HG02610 (cell line): ENCODE measurements around the gene KTI12.
A peak's percentile ranks its signal among the peaks of the same experiment; 100 is the strongest.
"Not testable (repeated sequence)": the region's sequence is repeated elsewhere in the genome, so short reads cannot be mapped to it uniquely, and the experiment has no call there.

Source experiments
- ATAC-seq: cut with Tn5 transposase; IDR thresholded peaks from one replicate; pipeline ENCODE4 v1.9.1; 2021; ENCODE audit warnings: mild to moderate bottlenecking, moderate library complexity; ENCODE audit not compliant: unreplicated experiment

KTI12 gene

DNA sequence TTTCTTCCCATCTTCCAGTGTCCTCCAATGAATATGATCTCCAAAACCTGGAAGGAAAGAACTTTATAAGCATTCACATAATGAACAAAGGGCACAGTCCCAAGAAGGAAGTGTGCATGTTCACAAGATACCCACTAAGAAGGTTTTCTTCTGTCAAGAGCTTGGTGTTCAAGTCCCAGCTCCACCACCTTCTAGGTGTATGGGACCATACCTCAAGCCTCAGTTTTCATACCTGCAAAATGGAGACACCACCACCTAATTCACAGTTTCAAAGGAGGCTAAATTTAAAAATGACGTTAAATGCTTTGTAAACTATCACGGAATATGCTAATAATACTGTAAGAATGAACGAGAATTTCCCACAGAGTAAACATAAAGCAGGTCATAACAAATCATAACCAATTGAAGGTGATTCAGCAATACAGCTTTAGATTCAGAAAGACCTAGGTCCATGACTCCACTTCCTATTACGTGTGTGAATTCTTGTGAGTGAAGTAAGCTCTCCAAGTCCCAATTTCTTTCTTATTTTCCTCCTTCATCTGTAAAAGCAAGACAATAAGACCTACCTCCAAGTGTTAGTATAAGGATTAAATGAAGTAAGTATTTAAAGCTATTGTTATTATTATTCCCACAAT lies 8.1 kb upstream of the KTI12 start:
- no peak for ATAC-seq

DNA sequence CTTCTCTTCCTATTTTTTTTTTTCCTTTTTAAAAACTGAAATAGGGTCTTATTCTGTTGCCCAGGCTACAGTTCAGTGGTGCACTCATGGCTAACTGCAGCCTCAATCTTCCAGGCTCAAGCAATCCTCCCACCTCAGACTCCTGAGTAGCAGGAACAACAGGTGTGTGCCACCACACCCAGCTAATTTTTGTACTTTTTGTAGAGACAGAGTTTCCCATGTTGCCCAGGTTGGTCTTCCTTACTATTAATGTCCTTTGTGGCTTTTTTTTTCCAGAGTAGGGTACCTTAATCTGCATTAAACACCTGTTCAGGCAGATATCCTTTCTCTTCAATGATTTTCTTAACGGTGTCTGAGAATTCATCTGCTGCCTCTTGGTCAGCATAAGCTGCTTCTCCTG lies 4.3 kb upstream of the KTI12 start:
- ATAC-seq, result no peak

DNA sequence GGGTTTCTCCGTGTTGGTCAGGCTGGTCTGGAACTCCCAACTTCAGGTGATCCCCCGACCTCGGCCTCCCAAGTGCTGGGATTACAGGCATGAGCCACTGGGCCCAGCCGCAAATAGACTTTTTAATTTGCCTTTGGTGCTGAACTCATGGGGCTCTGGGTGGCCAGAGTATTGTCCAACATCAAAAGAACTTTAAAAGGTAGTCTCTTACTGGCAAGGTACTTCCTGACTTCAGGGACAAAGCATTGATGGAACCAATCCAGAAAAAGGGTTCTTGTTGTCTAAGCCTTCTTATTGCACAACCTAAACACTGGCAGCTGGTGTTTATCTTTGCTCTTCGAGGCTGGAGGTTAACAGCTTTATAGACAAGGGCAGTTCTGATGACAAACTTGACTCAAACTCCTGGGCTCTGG lies 3.8 kb upstream of the KTI12 start:
- no peak for ATAC-seq

DNA sequence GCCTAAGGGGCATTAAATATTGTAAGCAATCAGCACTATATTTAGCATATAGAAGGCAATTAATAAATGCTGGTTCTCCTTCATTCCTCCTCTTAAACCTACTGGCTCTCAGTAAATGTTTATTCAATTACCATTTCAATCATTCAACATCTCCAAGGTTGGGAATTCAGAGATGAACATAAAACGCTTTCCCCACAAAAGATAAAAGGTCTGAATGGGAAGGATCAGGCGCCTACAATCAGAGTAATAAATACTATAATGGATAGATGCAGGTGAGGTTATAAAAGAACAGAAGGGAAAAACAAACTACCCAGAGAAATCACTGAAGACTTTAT lies 407 bp upstream of the KTI12 start:
- no peak for ATAC-seq

DNA sequence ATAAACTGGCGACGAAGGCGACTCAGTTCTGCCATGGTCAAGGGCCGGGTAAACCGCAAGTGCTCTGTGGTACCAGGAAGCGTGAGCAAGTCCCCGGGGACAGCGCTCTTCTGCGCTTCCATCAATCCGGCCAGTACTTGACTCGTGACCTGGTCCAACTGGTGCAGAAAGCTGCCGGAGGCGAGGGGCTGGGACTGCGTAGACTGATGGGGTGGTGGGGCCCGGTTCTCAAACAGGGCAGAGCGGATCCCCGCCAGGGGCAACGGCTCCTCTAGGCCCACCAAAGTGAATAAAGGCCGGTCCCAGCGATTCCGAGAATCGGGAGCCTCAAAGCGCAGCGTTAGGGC lies 852 bp downstream of the KTI12 start:
- ATAC-seq, result no peak

DNA sequence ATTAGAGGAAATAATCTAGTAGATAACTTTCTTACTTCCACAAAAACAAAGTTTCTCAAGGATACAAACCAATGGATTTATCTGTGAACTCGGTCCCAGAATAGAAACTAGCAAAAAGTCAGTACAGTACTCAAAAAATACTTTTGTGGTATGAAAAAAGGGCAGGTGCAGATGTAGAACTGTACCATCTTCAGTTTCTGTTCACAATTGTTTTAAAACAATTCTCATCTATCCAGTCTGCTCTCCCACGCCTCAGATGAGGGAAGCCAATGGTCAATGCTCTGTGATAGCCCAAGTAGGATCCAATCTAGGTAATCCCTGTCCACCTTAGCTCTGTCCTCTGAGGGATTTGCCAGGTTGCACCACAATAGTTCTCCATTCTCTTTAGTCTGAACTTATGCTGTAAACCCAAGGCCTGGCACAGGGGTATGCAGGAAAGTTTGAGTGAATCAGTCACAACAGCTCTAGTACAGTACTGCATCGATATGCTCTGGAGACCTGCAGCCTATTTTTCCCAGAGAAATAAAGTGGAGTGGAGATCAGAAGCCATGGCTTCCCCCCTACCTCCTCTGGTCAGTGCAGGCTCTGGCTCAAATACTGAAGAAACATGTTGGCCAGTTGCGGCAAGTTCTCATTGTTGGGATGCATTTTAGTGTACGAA lies 1.4 kb downstream of the KTI12 start:
- ATAC-seq, result no peak

DNA sequence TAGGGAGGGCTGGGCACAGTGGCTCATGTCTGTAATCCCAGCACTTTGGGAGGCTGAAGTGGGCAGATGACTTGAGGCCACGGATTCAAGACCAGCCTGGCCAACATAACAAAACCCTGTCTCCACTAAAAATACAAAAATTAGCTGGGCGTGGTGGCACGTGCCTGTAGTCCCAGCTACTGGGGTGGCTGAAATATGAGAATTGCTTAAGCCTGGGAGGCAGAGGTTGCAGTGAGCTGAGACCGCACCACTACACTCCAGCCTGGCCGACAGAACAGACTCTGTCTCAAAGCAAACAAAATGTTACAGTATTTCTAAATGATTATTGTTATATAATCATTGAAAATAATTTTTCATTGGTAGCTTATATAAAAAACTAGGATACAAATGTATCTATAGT lies 4.8 kb downstream of the KTI12 start:
- ATAC-seq, result not testable (repeated sequence)

DNA sequence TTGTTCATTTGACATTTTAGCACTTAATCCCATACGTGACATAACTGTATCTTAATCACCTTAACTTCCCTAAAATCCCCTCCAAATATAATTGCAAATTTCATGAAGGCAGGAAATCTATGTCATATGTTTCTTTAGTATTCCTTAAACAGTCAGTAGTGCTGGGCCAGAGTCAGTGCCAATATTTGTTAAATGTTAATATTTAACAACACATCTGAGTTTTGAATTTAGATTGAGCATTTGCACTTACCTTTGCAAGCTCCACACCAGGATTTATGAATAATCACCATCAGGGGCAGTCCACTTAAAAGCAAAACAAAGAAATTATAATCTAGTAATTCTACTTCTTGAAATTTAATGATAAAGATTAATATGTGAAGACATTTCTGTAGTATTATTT lies 5.3 kb downstream of the KTI12 start:
- ATAC-seq, result no peak

DNA sequence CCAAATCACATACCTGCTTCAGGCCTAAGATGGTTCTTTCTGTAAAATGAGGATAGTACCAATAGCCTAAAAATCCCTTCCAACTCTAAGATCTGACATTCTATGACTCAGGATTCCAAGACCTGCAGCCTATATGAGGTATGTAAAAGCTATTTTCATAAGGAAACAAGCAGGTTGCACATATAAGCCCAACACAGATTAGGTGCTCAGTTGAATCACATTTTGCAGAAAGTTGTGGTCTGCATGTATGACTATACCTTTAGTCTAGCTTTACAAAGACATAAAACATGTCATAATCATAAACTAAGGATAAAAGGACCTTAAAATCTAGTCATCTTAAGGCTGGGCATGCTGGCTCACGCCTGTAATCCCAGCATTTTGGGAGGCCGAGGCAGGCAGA lies 7.3 kb downstream of the KTI12 start:
- ATAC-seq, result no peak

DNA sequence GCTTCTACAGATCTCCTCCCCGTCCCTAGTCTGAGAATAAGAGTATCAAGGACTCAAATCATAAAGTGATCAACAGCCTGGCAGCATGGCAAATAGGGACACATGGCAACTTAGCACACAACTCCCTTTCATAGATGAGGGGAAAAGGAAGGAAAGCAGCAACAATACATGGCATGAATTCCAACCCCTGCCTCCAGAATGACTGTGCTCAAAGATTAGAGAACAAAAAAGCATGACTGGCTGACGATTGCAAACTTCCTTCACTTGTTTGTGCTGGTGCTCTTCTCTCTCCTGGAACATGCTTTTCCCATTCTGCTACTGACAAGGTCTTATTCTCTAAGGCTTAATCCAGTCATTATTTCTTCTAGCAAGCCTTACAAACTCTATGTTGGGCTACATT lies 11.5 kb downstream of the KTI12 start:
- no peak for ATAC-seq

DNA sequence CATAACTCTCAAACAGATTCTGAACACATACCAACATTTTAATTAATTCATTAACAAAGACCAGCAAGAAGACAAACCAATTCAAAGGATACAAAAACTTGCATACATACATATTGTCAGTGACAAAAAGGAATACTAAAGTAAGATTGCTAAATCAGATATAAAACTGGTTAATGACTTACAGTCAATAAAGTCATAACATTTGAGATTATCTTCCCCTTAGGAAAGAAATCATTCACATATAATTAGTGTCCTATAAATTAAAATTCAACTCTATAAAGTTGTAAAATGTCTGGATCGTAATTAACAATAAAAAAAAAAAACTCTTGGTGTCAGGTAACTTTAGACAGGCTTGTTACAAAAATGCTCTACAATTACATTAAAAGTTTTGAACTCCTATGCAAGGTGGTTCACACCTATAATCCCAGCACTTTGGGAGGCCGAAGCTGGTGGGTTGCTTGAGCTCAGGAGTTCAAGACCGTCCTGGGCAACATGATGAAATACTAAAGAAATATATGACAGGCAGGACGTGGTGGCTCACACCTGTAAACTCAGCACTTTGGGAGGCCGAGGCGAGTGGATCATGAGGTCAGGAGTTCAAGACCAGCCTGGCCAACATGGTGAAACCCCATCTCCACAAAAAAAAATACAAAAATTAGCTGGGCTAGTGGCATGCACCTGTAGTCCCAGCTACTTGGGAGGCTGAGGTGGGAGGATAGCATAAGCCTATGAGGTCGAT lies 25.4 kb downstream of the KTI12 start:
- no peak for ATAC-seq

DNA sequence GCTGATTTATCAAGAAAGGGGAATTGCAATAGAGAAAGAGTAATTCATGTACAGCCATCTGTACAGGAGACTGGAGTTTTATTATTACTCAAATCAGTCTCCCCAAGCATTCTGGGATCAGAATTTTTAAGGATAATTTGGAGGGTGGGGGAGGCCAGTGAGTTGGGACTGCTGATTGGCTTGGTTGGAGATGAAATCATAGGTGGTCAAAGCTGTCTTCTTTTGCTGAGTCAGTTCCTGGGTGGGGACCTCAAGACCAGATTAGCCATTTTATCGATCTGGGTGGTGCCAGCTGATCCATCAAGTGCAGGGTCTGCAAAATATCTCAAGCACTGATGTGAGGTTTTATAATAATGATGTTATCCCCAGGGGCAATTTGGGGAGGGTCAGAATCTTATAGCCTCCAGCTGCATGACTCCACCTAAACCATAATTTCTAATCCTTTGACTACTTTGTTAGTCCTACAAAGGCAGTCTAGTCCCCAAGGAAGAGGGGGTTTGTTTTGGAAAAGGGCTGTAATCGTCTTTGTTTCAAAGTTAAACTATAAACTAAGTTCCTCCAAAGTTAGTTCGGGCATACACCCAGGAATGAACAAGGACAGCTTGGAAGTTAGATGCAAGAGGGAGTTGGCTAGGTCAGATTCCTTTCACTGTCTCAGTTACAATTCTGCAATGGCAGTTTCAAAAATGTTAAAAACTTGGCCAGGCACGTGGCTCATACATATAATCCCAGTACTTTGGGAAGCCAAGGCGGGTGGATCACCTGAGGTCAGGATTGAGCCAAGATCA lies 26.2 kb downstream of the KTI12 start:
- no peak for ATAC-seq

DNA sequence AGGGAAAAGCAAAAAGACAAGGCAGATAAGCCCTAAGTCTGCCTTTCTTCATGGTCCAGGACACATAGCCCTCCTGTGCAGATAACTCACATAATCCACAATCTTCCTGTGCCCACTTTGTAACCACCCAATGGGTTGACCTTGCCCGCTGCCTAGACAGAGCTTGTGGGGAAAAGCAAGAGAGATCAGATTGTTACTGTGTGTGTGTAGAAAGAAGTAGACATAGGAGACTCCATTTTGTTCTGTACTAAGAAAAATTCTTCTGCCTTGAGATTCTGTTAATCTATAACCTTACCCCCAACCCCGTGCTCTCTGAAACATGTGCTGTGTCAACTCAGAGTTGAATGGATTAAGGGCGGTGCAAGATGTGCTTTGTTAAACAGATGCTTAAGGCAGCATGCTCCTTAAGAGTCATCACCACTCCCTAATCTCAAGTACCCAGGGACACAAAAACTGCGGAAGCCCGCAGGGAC lies 27.5 kb downstream of the KTI12 start:
- ATAC-seq, result not testable (repeated sequence)

DNA sequence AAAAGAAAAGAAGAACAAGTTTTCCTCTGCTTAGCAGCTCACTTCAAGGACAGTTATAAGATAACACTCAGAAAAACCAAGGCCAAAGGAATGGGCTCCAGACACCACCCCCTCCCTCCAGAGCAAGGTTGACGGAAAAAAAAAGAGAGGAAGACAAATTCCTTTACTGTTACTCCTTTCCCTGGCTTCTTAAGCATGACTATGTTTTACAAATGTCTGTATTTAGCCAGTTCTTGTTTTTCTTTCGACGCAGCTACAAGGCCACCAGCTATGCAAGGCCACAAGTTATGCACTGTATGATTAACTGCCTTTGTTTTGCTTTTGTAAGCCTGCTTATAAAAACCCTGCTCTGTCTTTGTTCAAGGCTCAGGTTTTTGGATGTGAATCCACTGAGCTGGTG lies 28.1 kb downstream of the KTI12 start:
- not testable (repeated sequence) for ATAC-seq

DNA sequence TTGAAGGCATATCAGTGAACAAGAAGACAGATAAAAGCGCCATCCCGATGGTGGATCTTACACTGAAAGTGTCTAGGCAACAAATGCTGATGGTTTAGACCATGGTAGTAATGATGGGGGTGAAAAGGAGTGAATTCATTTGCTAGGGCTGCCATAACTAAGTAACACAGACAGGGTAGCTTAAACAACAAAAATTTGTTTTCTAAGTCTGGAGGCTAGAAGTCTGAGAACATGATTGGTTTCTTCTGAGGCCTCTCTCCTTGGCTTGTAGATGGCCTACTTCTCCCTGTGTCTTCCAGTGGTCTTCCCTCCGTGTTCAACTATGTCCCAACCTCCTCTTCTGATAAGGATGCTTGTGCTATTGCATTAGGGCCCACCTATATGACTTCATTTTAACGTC lies 29.7 kb downstream of the KTI12 start:
- ATAC-seq, result no peak

DNA sequence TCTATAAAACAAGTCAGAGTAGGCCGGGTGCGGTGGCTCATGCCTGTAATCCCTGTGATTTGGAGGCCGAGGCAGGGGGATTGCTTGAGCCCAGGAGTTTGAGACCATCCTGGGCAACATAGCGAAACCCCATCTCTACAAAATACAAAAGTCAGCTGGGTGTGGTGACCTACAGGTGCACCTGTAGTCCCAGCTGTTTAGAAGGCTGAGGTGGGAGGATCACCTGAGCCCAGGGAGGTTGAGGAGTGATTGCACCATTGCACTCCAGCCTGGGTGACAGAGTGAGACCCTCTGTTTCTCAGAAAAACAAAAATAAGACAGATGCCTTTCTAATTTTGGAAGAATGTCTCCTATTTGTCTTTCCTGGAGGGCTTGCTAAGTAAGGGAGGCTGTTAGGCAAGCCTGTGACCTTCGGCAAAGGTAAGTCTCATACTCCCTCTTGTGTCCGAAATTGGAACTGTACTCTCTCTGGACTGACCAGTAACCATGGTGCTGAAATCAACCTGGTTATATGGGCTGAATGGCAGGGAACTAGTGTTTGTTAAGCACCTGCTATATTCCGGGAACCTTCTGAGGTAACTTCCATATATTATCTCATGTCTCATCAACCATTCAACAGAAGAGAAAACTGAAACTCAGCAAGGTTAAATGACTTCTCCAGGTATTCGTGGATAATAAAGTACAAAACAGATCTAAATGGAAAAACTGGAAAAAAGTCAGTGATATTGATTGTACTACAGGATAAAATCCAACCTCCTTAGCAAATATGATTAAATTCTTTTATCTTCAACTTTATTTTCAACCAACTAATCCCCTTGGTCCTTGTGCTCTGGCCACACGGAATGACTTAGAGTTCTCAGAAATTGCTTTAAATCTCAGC lies 31.3 kb downstream of the KTI12 start:
- ATAC-seq, result peak; percentile 64

DNA sequence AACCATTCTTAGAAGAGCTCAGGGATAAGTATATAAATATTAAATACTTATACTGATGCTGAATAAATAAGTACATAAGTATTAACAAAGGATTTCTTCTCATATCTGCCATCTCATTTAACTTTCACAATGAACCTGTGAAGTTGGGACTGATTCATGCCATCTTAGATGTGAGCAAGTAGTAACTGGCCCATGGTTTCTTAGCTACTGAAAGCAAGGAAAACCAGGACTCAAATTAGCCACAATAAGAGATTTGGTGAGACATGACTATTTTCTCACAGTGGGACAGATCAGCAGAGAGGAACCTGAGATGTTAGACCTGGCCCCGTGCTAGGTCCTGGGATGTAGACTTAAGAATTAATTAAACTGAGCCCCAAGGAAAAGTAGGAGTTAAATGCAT lies 34.9 kb downstream of the KTI12 start:
- no peak for ATAC-seq

DNA sequence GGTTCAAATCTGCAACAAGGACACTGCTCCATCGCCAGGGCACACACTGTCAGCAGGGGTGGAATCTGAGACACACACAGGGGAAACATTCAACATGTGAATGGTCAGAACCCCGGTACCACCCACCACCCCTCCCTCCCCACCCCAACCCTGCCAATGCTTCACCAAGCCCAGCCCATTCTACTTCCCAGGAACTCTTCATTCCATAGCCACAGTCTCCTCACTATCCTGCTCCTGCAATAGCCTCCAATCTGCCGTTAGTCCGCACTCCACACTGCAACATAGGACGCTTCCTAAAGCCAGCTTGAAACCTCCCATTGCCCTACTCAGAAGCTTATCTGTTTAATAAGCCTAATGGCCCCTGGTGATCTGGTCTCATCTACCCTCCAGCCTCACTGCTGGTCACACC lies 35.6 kb downstream of the KTI12 start:
- ATAC-seq, result no peak

DNA sequence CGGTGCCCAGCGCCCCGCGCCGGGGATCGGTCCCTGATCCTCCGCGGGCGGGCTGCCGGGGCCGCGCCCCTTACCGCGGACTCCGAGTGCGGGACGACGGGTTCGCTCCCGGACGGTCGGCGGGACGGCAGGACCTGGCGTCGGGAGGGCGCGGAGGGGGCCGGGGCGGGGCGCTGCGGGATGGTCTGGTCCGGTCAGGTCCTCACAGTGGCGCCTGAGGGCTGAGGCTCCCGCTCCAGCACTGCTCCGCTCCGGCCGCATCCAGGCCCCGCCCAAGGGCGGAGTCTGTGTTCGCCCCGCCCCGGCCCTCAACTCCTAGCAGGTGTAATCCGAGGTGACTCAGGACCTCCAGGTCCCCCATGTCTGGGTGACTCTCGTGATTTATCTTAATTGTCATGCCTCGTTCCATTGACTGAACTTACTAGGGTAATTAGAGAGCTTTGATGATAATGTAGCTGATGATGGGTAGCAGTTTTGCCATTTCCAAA lies 43.1 kb downstream of the KTI12 start, which contains the start of gene RAB3B:
Gene RAB3B (minus strand): TSS at position 223 of the 488 bp plus-strand sequence. CDS start 13,583 bp downstream, outside the sequence.
- ATAC-seq, result peak; percentile 80
